ENCODE measurements around the gene HOOK2.
"Not testable (repeated sequence)": the region's sequence is repeated elsewhere in the genome, so short reads cannot be mapped to it uniquely, and the experiment has no call there.

Gene HOOK2

DNA sequence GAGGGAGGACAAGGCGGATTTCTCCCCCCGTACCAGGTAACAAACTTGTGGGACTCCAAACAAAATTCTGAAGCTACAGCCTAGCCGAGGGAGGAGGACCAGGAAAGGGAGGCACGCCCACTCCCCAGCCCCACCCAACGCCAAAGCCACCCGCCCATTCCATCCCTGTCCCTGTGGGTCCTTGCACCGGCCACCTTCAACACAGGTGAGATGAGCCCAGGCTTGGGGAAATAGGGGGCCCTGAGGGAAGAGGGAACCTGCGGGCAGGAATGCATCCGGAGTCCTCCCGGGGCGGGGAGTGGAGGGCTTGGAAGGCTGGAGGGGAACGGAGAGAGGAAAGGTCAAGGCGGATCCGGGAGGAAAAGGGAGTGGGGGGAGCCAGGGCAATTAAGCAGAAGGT lies 23.7 kb downstream of the HOOK2 start, which contains the start of gene BEST2:
TSS of gene BEST2 (plus strand) at position 157 of the 400 bp plus-strand sequence. CDS start 802 bp downstream, outside the sequence.
- DNase-seq, result no peak

DNA sequence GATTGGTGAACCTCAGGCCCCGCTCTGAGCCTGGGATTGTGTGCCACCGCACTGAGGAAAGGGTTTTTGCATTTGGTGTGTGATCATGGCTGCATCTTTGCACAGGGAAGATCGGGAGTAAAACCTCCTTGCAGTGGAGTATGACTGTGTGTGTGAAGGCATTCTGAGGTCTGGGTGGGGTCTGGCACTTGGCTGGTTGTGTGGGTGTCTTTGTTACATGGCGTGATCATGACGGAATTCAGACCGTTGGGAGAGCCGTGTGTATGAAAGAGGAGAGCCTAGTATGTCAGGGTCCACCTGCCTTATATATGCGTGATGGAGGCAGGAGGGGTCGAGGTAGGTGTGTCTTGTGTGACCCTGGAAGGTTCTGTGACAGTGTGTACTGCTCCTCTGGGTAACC lies 24.5 kb downstream of the HOOK2 start:
- DNase-seq, result no peak

DNA sequence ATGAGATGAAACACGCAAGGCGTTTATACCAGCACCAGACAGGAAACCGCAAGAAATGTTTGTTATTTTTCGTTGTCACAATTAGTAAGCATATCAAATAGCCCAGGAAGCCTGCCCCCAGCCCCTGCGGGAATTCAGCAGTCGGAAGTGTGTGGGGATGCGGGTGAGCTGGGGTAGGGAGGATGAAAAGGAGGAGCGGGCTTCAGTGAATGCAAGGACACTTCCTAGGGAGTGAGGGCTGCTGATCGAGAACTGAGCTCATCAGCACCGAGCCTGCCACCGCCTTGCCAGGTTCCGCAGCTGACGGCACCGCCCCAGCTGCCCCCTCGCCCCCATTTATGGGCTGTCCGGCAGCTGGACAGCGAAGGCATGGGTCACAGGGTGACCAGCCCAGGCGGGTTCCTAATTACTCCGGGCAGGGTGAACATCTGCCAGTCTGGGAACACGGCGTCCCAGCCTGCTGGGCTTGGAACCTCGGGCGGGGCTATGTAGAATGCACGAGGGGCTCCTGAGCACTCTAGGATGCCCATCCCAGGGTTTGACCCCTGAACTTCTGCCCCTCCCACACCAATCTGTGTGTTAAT lies 25.3 kb downstream of the HOOK2 start:
- DNase-seq, result peak; percentile 75

DNA sequence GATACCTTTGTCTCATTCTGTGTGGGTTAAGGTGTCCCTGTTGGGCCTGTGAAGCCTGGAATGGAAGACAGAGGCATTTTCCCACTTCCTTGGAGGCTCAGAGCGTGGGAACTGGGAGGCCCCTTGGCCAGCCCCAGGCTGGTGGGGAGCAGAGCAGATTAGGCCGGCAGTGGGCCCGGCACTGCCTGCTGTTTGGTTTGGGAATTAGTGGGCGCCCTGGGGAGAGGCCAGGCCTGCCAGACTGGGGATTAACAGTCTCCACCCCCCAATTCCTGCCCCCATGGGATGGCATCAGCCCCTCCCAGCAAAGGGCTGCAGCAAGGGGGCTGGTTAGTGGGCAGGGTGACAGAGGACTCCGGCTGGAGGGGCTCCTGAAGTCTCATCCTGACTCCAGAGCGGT lies 26.9 kb downstream of the HOOK2 start:
- DNase-seq, result no peak

DNA sequence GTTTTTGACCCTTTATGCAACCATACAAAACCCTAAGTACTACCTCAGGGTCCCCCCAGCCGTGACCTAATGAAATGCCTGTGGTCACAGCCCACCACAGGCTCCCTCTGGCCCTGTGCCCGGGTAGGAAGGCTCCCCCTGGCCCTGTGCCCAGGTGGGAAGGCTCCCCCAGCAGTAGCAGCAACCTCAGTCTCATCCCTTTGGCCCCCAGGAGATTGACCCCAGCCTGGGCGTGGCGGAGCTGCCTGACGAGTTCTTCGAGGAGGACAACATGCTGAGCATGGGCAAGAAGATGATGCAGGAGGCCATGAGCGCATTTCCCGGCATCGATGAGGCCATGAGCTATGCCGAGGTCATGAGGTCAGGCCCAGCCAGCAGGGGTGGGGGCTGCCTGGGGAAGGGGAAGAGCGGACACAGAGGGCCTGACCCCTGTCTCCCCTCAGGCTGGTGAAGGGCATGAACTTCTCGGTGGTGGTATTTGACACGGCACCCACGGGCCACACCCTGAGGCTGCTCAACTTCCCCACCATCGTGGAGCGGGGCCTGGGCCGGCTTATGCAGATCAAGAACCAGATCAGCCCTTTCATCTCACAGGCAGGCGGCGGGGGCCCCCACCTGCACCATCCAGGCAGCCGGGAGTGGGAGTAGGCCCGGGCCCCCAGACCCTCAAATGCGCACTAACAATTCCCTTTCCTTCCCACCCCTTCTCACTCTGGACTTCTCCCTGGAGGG lies 30.0 kb downstream of the HOOK2 start:
- DNase-seq, result no peak

DNA sequence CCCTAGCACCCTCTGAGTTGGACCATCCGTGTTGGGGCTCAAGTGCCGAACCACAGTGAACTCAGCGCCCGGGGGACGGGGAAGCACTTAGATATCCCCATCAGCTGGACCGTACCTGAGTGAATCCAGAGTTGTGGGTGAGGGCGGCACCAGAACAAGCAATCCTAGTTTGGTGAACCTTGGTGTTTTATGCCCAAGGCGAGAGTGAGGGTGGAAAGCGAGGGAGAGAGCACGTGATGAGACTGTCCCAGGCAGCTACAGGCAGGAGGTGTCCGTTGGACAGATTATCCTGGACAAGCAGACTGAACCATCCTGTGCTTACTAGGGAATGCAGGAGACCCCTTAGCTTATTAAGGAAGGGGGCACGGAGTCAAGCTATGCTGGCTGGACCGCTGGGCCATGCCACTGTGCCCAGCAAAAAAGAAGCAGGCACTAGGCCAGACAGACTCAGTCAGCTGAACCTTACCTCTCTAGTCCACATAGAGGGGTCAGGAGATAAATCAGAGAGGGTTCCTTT lies 37.5 kb downstream of the HOOK2 start:
- DNase-seq, result no peak

DNA sequence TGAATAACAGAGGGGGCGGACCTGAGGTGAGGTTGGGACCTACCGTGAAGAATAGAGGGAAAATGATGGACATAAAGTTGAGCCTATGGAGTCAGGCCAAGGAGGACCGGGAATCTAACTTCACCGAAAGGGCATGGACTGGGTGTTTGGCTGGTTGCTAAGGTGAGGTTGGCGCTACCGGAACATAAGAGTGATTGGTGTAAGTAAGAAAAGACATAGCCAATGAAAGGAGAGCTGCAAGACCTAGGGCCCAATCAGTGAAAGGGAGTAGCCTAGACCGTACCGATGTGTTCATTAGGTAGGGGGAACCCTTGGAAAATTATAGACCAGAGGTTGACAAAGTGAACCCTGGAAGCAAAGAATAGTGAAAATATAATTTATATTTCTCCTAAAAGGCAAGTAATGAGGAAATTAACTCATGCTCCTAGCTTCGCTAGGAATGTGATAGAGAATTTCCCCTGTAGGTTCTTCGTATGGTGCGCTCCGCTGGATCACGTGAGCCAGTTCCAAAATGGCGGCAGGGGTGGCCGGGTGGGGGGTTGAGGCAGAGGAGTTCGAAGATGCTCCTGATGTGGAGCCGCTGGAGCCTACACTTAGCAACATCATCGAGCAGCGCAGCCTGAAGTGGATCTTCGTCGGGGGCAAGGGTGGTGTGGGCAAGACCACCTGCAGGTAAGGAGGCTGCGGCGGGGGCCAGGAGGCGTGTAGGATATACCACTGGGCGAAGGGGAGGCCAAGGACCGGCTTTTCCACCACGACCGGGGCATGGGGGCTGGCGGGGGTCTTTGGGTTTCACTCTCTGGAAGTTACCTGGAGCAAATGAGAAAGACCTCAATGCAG lies 38.1 kb downstream of the HOOK2 start, which contains the start of gene GET3:
TSS of gene GET3 (plus strand) at position 503 of the 840 bp plus-strand sequence. CDS start at position 512, 9 bp downstream.
- peak; percentile 98 for DNase-seq

DNA sequence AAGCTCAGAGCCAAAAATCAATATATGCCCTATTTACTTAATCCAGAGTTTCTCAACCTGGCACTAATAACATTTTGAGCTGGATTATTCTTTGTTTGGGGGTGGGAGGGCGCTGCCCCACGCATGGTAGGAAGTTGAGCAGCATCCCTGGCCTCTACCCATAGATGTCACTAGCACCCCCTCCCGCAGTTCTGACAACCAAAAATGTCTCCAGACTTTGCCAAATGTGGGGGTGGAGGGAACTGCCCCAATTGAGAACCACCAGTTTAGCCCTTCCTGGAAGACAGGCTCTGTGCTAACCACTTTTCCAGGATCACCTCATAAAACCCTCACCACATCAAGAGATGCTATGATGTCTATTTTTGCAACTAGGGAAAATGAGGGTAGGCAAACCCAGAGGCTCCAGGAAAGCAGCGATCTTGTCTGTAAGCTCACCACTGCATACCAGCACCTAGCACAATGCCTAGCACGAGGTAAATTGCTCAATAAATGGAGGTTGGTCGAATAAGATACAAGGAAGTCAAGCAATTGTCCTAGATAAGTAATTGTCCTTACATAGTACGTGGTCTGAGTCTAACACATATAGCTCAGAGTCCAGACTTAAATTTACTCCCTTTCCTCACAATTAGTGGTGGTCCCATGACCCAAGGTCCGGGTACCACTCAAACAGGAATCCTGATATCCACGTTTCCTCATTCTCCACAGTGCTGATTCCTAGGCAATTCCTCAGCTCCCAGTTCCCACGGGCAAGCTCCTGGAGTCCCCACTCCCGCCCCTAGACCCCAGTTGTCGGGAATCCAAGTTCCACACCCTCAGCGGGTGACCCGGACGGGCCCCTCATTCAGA lies 41.8 kb downstream of the HOOK2 start:
- DNase-seq, result peak; percentile 9

DNA sequence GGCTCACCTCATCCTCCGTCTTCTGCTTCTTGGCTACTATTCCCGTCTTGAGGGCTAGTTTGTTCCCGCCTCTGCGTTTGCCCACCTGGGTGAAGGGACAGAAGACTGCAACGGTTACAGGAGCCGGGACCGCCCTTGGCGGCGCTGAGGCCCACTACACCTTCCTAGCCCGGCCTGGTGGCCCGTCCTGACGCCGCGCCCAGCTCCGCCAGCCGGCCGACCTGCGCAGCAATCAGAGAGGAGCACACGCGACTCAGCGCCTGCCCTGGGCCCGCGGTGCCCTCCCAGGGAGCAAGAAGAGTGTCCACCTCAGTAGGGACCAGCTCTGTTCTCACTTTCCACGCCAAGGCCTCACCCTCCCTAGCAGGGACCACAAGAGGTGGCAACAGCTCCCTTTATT lies 44.0 kb downstream of the HOOK2 start:
- no peak for DNase-seq

DNA sequence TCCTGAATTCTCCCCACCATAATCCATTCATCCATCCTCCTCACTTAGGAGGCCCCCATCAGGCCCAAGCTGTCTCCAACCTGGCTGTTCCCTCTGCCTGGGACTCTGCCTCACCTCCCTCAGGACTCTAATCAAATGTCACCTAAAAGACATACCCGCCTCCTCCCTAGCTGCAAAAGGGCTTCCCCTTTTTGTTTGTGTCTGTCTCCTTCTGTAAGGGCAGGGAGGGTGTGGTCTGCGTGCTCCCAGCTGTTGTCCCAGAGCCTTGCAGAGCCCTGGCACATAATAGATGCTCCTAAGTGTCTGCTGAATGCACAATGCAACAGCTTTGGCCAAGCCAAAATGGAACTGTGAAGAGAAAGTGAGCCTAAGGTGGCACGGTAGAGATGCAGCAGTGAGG lies 45.3 kb downstream of the HOOK2 start:
- DNase-seq, result no peak

DNA sequence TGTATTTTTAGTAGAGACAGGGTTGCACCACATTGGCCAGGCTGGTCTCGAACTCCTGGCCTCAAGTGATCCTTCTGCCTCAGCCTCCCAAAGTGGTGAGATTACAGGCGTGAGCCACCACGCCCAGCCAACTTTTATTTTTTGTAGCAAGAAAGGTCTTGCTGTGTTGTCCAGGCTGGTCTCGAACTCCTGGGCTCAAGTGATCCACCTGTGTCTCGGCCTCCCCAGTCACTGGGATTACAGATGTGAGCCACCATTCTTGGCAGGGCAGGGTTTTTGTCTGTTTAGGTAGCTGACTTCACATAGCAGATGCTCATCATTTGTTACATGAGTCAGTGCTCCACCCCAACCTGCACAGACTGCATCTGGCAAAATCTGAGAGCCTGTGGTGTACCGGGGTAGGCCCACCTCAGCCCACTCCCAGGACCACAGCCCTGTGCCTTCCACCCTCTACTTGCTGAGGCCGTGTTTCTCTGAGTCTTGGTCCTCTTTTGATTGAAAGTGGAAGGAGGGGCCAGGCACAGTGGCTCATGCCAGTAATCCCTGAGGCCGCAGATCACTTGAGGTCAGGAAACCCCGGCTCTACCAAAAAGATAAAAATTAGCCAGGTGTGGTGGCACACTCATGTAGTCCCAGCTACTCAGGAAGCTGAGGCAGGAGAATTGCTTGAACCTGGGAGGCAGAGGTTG lies 47.5 kb downstream of the HOOK2 start:
- no peak for DNase-seq

DNA sequence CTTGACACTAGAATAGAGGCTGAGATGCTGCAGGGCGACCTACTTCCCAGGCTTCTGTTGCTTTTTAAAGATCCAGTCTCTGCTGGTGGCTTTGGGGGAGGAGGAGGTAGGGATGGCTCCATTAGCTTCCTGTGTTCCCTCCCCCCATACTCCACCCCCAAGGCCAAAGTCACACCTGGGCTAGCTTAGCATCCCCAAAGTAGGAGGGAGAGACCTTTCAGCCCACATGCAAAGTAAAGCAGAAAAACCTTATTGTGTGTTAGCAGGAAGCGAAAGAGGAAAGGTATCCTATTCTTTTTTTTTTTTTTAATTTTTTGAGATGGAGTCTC lies 48.4 kb downstream of the HOOK2 start:
- no peak for DNase-seq

DNA sequence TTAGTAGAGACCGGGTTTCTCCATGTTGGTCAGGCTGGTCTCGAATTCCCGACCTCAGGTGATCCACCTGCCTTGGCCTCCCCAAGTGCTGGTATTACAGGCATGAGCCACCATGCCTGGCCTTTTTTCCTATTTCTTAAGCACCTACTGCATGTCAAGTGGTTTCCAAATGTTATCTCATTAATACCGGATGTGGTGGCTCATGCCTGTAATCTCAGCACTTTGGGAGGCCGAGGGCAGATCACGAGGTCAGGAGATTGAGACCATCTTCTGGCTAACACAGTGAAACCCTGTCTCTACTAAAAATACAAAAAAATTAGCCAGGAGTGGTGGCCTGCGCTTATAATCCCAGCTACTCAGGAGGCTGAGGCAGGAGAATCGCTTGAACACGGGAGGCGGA lies 49.7 kb downstream of the HOOK2 start:
- DNase-seq, result not testable (repeated sequence)

DNA sequence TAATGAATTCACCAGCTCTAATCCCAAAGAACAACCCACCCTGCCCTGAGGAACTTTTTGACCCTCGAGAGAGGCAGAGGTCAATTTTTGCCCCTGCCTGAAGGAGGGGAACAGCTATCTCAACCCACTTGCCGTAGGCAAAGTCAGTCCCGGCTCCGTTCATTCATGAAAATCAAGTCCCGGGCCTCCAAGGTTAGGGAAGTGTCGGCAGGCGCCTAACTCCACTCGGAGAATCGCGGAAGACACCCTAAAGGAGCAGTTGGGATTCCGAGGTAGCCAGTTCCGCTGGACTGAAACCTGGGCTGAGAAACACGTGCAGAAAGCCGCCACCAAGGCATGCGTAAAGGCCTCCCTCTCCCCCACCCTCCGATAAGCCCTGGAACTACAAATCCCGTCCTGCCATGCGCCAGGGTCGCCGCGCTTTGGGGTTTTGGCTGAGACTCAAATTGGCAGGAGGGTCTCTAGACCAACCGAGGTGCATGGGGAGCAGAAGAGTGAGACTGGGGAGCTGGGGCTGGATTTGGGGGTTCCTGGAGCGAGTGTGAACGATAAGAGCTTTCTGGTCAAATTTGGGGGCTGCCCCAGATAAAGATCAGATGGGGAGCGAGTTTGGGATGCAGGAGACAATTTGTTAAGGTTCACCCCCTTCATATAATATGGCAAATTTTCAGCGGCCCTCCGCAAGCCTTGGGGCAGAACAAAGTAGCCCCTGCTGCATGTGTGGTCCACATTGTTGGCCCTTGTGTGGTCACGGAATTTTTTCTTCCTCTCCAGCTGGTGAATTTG lies 51.5 kb downstream of the HOOK2 start, which contains the start of gene TNPO2:
TSS of gene TNPO2 (minus strand) at position 292 of the 786 bp plus-strand sequence. CDS start 2,955 bp downstream, outside the sequence.
- peak; percentile 66 for DNase-seq

DNA sequence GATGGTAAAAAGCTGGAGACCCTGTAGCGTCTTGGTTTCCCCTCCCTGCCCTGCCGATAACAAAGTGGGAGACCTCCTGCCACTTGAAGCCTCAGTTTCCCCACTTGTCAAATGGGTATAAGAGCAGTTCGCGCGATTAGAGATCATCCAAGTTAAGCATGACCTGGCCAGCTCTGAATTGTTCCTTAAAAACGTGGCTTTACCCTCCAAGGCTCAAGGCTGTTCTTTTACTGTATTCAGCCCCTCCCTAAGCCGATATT lies 52.0 kb downstream of the HOOK2 start:
- no peak for DNase-seq

DNA sequence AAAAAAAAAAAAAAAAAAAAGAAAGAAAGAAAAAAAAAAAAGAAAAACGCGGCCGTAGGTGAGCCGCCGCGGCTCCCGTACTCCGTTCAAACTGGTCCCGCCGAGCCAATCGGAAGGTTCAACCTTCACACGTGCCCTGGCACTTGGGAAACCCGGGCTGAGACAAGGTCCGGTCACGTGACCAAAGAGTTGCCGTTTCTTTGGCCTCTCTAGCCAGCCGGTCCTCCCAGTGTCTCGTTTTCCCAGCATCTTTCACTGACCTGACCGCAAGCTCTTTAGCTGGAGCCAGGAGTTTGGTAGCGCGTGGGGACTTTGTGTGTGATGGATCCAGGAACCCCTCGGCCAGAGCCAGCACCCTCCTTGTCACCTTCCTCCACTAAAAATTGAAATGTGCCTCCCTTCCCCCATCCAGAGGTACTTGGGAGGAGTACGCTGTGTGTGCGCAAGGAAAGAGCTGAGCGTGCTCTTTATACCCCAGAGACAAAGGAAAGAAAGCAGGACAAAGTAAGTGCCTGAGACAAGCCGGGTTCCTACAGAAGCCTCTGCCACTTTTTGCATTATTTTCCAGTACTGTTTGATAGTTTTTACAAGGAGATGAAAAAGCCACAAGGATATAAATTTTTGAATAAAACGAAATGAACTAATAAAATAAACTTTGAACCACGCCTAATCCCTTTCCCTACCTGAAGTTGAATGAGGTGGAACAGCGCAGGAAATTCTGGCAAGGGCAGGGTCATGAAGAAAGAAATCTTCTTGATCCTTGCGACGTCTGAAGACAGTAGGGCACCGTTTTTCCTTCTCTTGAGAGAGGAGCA lies 52.6 kb downstream of the HOOK2 start:
- peak; percentile 93 for DNase-seq

DNA sequence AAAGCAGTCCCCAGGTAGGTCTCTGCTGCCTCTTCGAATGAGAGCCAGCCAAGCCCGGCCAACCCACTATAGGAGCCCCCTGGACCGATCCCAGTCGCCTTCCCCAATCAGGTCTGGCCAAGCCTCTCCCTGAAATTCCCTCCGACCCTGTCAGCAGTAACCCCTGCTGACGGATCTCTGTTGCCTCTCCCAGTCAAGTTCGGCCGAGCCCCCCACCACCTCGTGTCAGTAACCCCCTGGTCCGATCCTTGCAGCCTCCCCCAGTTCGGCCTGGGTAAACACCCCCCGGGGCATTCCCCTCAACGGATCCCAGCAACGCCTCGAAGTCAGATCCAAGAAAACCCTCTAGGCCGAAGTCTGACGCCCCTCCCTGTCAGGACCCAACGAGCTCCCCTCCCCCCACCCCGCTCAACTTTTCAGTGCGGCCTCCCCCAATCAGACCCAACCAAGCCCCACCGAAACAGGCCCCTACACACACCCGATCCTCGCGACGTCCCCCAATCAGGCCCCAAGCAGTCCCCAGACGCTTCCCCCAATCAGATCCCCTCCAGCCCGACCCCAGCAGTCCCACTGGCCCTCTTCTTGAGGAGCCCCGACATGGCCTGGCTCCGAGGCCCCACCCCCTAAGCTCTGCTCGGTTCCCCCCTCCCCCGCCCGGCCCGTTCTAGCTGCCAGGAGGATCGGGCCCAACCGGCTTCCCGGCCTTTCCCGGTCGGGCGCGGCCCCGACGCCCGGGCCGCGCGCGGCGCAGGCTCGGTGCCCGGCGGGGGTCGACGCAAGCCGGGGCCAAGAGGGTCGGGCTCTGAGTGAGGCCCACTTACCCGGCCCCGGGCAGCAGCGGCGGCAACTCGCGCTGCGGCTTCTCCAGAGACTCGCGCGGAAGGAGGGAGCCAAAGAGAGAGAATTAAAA lies 53.4 kb downstream of the HOOK2 start:
- no peak for DNase-seq

DNA sequence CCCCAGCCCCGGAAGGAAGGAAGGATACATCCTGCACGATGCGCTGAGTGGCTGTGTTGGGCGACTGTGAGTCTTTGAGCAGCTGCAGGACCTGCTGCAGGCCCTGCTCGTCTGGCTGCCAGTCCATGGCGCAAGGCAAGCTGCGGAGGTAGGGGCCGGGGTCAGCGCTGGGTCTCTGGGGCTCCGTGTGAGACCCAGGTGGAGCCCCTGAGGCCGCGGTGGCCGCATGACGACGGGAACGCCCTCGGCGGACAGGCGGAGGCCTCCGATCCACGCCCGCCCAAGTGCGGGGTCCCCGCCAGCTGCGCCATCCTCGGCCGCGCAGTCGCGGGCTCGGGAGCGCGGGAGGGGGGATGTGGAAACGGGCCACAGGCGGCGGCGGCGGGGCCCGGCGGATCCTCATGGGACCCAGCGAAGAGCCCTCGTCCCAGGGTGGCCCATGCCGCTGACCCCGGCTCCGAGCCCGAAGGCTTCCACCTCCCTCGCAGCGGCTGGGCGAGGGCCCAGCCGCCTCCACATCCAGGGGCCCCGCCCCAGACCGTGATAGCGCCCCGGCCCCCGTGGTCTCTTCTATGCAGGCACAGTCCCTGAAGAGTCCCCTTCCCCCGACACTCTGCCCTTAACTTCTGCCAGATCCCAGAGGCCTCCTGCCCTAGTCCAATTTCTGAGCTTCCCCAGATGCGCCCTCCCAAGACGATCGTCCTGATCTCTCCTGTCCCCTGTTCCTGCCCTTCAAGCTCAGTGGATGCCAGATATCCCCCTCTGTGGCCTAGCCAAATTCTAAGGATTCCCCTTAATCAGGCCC lies 54.3 kb downstream of the HOOK2 start:
- no peak for DNase-seq

Data from NCI-H1694 treated with DMSO at 0.1 percent for 48 hours (cell line).